ENCODE data around the gene PALM2AKAP2. TPM values are rescaled to one million over a fixed set of nuclear protein-coding genes. Genes with fewer than 3 reads are reported as not detected.

PALM2AKAP2 gene
- total RNA-seq, 1 experiment from 2014 or later: 2.1 TPM

GRCh38 chr9:109771087-109771486, 8.9 kb upstream of the PALM2AKAP2 start:
- Histone ChIP-seq H3K4me1 (replicated peaks; ENCODE audit: insufficient read depth) (peaks cover 26% of the 10 kb centered on the region), H2AFZ (no peak overlapping the region), H3F3A (ENCODE audit: insufficient read depth, low read depth) (peaks cover 9% of the 10 kb centered on the region; the same call in 1 of the 2 replicates), H3K27me3 (ENCODE audit: insufficient read depth, low read depth) (no peaks in the 10 kb centered on the region), H3K9me3 (ENCODE audit: insufficient read depth, low read depth) (no peaks in the 10 kb centered on the region), H3K79me2 (ENCODE audit: low read depth) (no peaks in the 10 kb centered on the region), H3K27ac (no peak overlapping the region), H3K9me2 (ENCODE audit: insufficient read depth) (no peaks in the 10 kb centered on the region), H4K20me1 (ENCODE audit: insufficient read depth) (no peaks in the 10 kb centered on the region), H3K36me3 (ENCODE audit: low read depth) (no peaks in the 10 kb centered on the region), H3K4me3 (no peak overlapping the region), H3K4me2 (0 out of 2 replicates have a peak overlapping the region, but pooled peaks have one; percentile 18)
- no peak for TF ChIP-seq CTCF (conservative IDR thresholded peaks at IDR 0.05)
- TF ChIP-seq EZH2 (IDR thresholded peaks at IDR 0.05; ENCODE audit: low read depth): no peak
- CTCF ChIA-PET: interaction anchor here (0.6 kb wide), 1 partner anchor 44 kb away, joined by 3 read pairs; no protein-coding TSS in a partner anchor
- peak in 1 of 2 experiments; percentile 46 for DNase-seq
- intact Hi-C loops (cut with micrococcal nuclease; ENCODE audit: unreplicated experiment): loop anchor here (5.0 kb wide), 1 partner anchor 54 kb away; no protein-coding TSS in a partner anchor
- POLR2A ChIA-PET (ENCODE audit: unreplicated experiment): interaction anchor here (0.5 to 1.0 kb wide), 4 partner anchors 54 to 657 kb away, joined by 3 to 10 read pairs (median 6); partner anchors contain the start of gene TXN
- no TSS peak for BruUV-seq (replicated peaks)

- Histone ChIP-seq H3K79me2 (ENCODE audit: low read depth) (no peaks in the 10 kb centered on the region), H3K9me3 (ENCODE audit: insufficient read depth, low read depth) (no peaks in the 10 kb centered on the region), H4K20me1 (ENCODE audit: insufficient read depth) (no peaks in the 10 kb centered on the region), H3K9me2 (ENCODE audit: insufficient read depth) (no peaks in the 10 kb centered on the region), H3K4me2 (no peak overlapping the region), H2AFZ (no peak overlapping the region), H3F3A (ENCODE audit: insufficient read depth, low read depth) (peaks cover 3% of the 10 kb centered on the region; the same call in 1 of the 2 replicates), H3K27ac (no peak overlapping the region), H3K36me3 (ENCODE audit: low read depth) (no peaks in the 10 kb centered on the region), H3K4me1 (replicated peaks; ENCODE audit: insufficient read depth) (peaks cover 19% of the 10 kb centered on the region), H3K27me3 (ENCODE audit: insufficient read depth, low read depth) (no peaks in the 10 kb centered on the region), H3K4me3 (no peak overlapping the region)
- TF ChIP-seq CTCF (conservative IDR thresholded peaks at IDR 0.05): no peak
- TF ChIP-seq EZH2 (IDR thresholded peaks at IDR 0.05; ENCODE audit: low read depth): no peak
- DNase-seq: no peak
- CTCF ChIA-PET: no interaction called here
- no TSS peak for BruUV-seq (replicated peaks)
- intact Hi-C loops (cut with micrococcal nuclease; ENCODE audit: unreplicated experiment): loop anchor here (5.0 kb wide), 1 partner anchor 55 kb away; no protein-coding TSS in a partner anchor
- POLR2A ChIA-PET (ENCODE audit: unreplicated experiment): interaction anchor here (0.5 to 1.0 kb wide), 5 partner anchors 53 to 658 kb away, joined by 3 to 10 read pairs (median 6); partner anchors contain the start of gene TXN
Observed at GRCh38 chr9:109771796-109772531, 8.0 kb upstream of the PALM2AKAP2 start.

- no peaks in the 10 kb centered on the region for H3F3A ChIP-seq (ENCODE audit: insufficient read depth, low read depth)
- H3K36me3 ChIP-seq (ENCODE audit: low read depth): no peaks in the 10 kb centered on the region
- CTCF ChIA-PET: no interaction called here
- intact Hi-C loops (cut with micrococcal nuclease; ENCODE audit: unreplicated experiment): no loop called here
- H3K27ac ChIP-seq: no peak overlapping the region
- H3K4me1 ChIP-seq (replicated peaks; ENCODE audit: insufficient read depth): peaks cover 9% of the 10 kb centered on the region; the same call in 1 of the 2 replicates
- no peak overlapping the region for H3K4me3 ChIP-seq
- H3K9me2 ChIP-seq (ENCODE audit: insufficient read depth): no peaks in the 10 kb centered on the region
- no peak overlapping the region for H3K4me2 ChIP-seq
- POLR2A ChIA-PET (ENCODE audit: unreplicated experiment): no interaction called here
- BruUV-seq (replicated peaks): no TSS peak
- no peaks in the 10 kb centered on the region for H3K9me3 ChIP-seq (ENCODE audit: insufficient read depth, low read depth)
- H4K20me1 ChIP-seq (ENCODE audit: insufficient read depth): no peaks in the 10 kb centered on the region
- no peaks in the 10 kb centered on the region for H3K79me2 ChIP-seq (ENCODE audit: low read depth)
- no peak for DNase-seq
- no peak overlapping the region for H2AFZ ChIP-seq
- no peaks in the 10 kb centered on the region for H3K27me3 ChIP-seq (ENCODE audit: insufficient read depth, low read depth)
- TF ChIP-seq EZH2 (IDR thresholded peaks at IDR 0.05; ENCODE audit: low read depth) (no peak), CTCF (conservative IDR thresholded peaks at IDR 0.05) (no peak)
Observed at GRCh38 chr9:109775516-109775915, 4.5 kb upstream of the PALM2AKAP2 start.
